Choroid plexus epithelial cell (primary cell): Measurements from ENCODE around the gene RBM25.

Experiments used
- DNase-seq: peaks from one replicate; pipeline ENCODE4 v3.0.0-alpha.2; 2010; ENCODE audit warnings: low read depth
- H3K4me3 ChIP-seq: 2 replicates; pipeline ENCODE4 v1.5.1; 2011; ENCODE audit warnings: low read depth, mild to moderate bottlenecking, control low read depth, low read length, moderate library complexity
- TF ChIP-seq, protein P1 (sequence below): conservative IDR thresholded peaks from 2 replicates; pipeline ENCODE4 v1.5.1; 2011; ENCODE audit warnings: low read depth, mild to moderate bottlenecking, control low read depth, inconsistent platforms, low read length, moderate library complexity

RBM25 gene

DNA sequence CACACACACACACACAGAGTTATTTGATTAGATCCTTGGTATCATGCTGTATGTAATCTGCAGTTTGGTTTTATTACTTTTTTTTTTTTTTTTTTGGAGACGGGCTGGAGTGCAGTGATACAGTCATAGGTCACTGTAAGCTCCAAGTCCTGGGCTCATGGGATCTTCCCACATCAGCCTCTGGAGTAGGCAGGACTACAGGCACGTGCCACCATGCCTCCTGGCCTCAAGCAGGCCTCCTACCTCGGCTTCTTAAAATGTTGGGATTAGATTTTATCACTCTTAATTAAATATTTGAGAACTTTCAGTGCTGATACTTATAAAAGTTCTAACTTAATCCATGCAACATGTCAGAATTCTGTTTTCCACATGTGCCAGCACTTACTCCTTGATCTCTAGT, 46.7 kb downstream of the RBM25 start:
- TF ChIP-seq, protein P1, sequence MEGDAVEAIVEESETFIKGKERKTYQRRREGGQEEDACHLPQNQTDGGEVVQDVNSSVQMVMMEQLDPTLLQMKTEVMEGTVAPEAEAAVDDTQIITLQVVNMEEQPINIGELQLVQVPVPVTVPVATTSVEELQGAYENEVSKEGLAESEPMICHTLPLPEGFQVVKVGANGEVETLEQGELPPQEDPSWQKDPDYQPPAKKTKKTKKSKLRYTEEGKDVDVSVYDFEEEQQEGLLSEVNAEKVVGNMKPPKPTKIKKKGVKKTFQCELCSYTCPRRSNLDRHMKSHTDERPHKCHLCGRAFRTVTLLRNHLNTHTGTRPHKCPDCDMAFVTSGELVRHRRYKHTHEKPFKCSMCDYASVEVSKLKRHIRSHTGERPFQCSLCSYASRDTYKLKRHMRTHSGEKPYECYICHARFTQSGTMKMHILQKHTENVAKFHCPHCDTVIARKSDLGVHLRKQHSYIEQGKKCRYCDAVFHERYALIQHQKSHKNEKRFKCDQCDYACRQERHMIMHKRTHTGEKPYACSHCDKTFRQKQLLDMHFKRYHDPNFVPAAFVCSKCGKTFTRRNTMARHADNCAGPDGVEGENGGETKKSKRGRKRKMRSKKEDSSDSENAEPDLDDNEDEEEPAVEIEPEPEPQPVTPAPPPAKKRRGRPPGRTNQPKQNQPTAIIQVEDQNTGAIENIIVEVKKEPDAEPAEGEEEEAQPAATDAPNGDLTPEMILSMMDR = no peak
- no peak overlapping the region for H3K4me3 ChIP-seq
- DNase-seq = no peak

- DNase-seq = no peak
- TF ChIP-seq, protein P1 = no peak
- no peak overlapping the region for H3K4me3 ChIP-seq
These were observed 47.4 kb downstream of the RBM25 start for GRCh38 chr14:73105727-73106126.

GRCh38 chr14:73116079-73116665, 57.8 kb downstream of the RBM25 start:
- no peak for DNase-seq
- TF ChIP-seq, protein P1 = no peak
- H3K4me3 ChIP-seq = no peak overlapping the region

DNA sequence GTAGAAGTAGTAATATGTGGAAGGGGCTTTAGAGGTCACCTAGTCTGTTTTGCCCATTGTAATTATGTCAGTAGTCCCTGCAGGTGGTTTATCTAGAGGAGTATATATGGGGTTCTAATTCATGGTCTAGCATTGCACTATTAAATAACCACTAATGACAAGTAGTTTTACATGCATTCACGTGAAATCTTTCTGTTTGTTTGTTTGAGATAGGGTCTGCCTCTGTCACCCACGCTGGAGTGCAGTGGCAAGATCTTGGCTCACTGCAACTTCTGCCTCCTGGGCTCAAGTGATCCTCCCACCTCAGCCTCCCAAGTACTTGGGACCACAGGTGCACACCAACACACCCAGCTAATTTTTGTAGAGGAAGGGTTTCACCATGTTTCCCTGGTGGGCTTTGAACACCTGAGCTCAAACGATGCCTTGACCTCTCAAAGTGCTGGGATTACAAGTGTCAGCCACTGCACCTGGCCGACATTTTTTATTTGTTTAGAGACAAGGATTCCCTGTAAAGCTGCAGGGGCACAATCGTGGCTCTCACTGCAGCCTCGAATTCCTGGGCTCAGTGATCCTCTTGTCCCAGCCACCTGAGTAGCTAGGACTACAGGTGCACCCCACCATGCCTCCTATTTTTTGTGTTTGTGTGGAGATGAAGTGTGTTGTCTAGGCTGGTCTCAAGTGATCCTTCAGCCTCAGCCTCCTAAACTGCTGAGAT, 66.0 kb downstream of the RBM25 start:
- no peak overlapping the region for H3K4me3 ChIP-seq
- TF ChIP-seq, protein P1 = no peak
- DNase-seq = no peak

- TF ChIP-seq, protein P1 = no peak
- H3K4me3 ChIP-seq = no peak overlapping the region
- DNase-seq = no peak
These were observed 66.8 kb downstream of the RBM25 start for GRCh38 chr14:73125169-73125588.

- H3K4me3 ChIP-seq = no peak overlapping the region
- DNase-seq = no peak
- TF ChIP-seq, protein P1 = no peak
These were observed 67.4 kb downstream of the RBM25 start for GRCh38 chr14:73125746-73126145.

DNA sequence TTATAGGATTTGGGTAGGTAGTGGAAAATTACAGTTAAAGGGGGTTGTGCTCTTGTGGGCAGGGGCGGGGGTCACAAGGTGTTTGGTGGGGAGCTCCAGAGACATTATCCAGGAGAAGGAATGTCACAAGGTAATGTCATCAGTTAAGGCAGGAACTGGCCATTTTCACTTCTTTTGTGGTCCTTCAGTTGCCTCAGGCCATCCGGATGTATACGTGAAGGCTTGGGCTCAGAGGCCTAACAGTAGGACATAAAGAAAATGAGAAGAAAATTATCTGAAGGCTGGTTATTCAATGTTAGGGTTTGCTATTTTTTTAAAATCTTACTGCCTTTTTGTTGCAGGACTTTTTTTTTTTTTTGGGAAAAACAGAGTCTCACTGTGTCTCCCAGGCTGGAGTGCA, 75.5 kb downstream of the RBM25 start:
- TF ChIP-seq, protein P1 = no peak
- no peak for DNase-seq
- H3K4me3 ChIP-seq = no peak overlapping the region
